Measurements from ENCODE around the gene GPN2. TPM values are rescaled to one million over a fixed set of nuclear protein-coding genes. Genes with fewer than 3 reads are reported as not detected.

Gene GPN2
- total RNA-seq, 1 donor from 2014 or later: 21.4 TPM

GRCh38 chr1:26932531-26932930, 42.4 kb upstream of the GPN2 start:
- peaks cover 8% of the 10 kb centered on the region for H3K36me3 Mint-ChIP-seq (ENCODE audit: unreplicated experiment)
- H3K4me3 Mint-ChIP-seq (ENCODE audit: unreplicated experiment): no peak overlapping the region

GRCh38 chr1:26923711-26924110, 33.6 kb upstream of the GPN2 start:
- Mint-ChIP-seq H3K27me3 (ENCODE audit: unreplicated experiment) (peaks cover 3% of the 10 kb centered on the region), H3K4me3 (ENCODE audit: unreplicated experiment) (no peak overlapping the region), H3K4me1 (ENCODE audit: low read depth, unreplicated experiment) (peaks cover 4% of the 10 kb centered on the region), H3K9me3 (ENCODE audit: unreplicated experiment) (peaks cover 4% of the 10 kb centered on the region), H3K36me3 (ENCODE audit: unreplicated experiment) (peaks cover 7% of the 10 kb centered on the region), H3K27ac (ENCODE audit: unreplicated experiment) (no peak overlapping the region)
- DNase-seq: no peak
- TF ChIP-seq CTCF (IDR thresholded peaks at IDR 0.05; ENCODE audit: partially characterized antibody, unreplicated experiment): no peak

More at GRCh38 chr1:26932531-26932930, 42.4 kb upstream of the GPN2 start:
- Mint-ChIP-seq H3K4me1 (ENCODE audit: low read depth, unreplicated experiment) (no peaks in the 10 kb centered on the region), H3K27ac (ENCODE audit: unreplicated experiment) (no peak overlapping the region), H3K9me3 (ENCODE audit: unreplicated experiment) (peaks cover 2% of the 10 kb centered on the region), H3K27me3 (ENCODE audit: unreplicated experiment) (no peaks in the 10 kb centered on the region)
- DNase-seq: no peak
- TF ChIP-seq CTCF (IDR thresholded peaks at IDR 0.05; ENCODE audit: partially characterized antibody, unreplicated experiment): no peak

- no peak for DNase-seq
- Mint-ChIP-seq H3K4me3 (ENCODE audit: unreplicated experiment) (peak overlapping the region; percentile 90), H3K4me1 (ENCODE audit: low read depth, unreplicated experiment) (peaks cover 4% of the 10 kb centered on the region), H3K36me3 (ENCODE audit: unreplicated experiment) (no peaks in the 10 kb centered on the region), H3K27ac (ENCODE audit: unreplicated experiment) (no peak overlapping the region), H3K27me3 (ENCODE audit: unreplicated experiment) (peaks cover 3% of the 10 kb centered on the region), H3K9me3 (ENCODE audit: unreplicated experiment) (peaks cover 3% of the 10 kb centered on the region)
- TF ChIP-seq CTCF (IDR thresholded peaks at IDR 0.05; ENCODE audit: partially characterized antibody, unreplicated experiment): no peak
Observed at GRCh38 chr1:26922901-26923300, 32.8 kb upstream of the GPN2 start.

- Mint-ChIP-seq H3K4me1 (ENCODE audit: low read depth, unreplicated experiment) (peaks cover 4% of the 10 kb centered on the region), H3K9me3 (ENCODE audit: unreplicated experiment) (peaks cover 3% of the 10 kb centered on the region), H3K27me3 (ENCODE audit: unreplicated experiment) (peaks cover 3% of the 10 kb centered on the region), H3K36me3 (ENCODE audit: unreplicated experiment) (no peaks in the 10 kb centered on the region), H3K4me3 (ENCODE audit: unreplicated experiment) (peak overlapping the region; percentile 90), H3K27ac (ENCODE audit: unreplicated experiment) (no peak overlapping the region)
- no peak for TF ChIP-seq CTCF (IDR thresholded peaks at IDR 0.05; ENCODE audit: partially characterized antibody, unreplicated experiment)
- no peak for DNase-seq
Observed at GRCh38 chr1:26922431-26922729, 32.3 kb upstream of the GPN2 start.

- peak; percentile 96 for DNase-seq
- peak within 1 kb of the TSS; percentile 90 for H3K4me3 Mint-ChIP-seq (ENCODE audit: unreplicated experiment)
- H3K4me1 Mint-ChIP-seq (ENCODE audit: low read depth, unreplicated experiment): peaks cover 4% of the 10 kb centered on the region
Observed at GRCh38 chr1:26921540-26922430, 31.7 kb upstream of the GPN2 start, which contains the start of gene NUDC. Gene NUDC (plus strand): TSS chr1:26921743. CDS start chr1:26921849, 106 bp downstream.

More at GRCh38 chr1:26921540-26922430, 31.7 kb upstream of the GPN2 start, which contains the start of gene NUDC:
- no peak for TF ChIP-seq CTCF (IDR thresholded peaks at IDR 0.05; ENCODE audit: partially characterized antibody, unreplicated experiment)
- Mint-ChIP-seq H3K9me3 (ENCODE audit: unreplicated experiment) (peaks cover 3% of the 10 kb centered on the region), H3K36me3 (ENCODE audit: unreplicated experiment) (no peaks in the 10 kb centered on the region), H3K27ac (ENCODE audit: unreplicated experiment) (peak within 1 kb of the TSS; percentile 64), H3K27me3 (ENCODE audit: unreplicated experiment) (peaks cover 3% of the 10 kb centered on the region)
